LoVo (cell line): ENCODE measurements around the gene HOXB9.

Experiments
- DNase-seq: peaks from one replicate; pipeline ENCODE4 v3.0.0-alpha.2; 2016; ENCODE audit warnings: low spot score

HOXB9 gene

DNA sequence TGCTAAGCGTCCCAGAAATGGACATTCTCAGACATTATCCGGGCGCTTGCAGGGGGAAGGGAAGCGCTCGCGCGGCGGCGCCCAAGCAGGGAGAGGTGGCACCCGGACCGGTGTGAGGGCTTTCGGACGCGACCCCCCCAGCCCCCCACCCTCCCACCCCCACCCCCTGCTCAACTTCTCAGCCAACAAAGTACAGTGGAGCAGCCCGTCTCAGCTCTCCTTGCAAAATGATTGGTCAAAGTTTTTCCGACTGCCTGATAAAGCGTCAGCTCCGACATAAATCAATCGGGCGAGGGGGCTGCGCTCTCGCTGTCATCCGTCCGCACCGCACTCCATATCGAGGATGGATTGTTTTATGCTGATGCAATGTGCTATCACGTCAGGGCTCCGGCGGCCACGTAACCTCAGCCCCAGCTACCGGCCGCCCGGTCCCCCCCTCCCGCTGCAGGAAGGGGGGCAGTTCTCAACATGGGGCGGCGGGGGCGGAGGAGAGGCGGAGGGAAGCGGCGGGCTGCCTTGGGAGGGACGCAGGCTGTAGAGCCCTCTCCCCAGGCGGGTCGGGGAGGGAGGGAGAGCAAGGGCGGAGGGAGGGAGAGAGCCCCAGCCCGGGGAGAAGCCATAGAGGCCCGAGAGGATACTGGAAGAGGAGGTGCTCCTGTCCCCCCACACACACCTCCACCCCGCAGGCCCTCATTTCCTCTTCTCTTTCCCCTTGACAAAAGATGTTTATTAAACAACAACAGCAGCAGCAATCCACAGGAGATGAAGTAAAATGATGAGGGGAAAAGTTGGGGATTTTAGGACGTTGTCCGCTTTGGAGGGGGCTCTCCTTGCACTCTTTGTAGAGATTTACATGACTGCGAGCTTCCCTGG lies at the start of gene HOXB9:
TSS of gene HOXB9 (minus strand) at position 114 of the 873 bp plus-strand sequence. CDS start at position 25, 89 bp downstream.
- peak; percentile 84 for DNase-seq

DNA sequence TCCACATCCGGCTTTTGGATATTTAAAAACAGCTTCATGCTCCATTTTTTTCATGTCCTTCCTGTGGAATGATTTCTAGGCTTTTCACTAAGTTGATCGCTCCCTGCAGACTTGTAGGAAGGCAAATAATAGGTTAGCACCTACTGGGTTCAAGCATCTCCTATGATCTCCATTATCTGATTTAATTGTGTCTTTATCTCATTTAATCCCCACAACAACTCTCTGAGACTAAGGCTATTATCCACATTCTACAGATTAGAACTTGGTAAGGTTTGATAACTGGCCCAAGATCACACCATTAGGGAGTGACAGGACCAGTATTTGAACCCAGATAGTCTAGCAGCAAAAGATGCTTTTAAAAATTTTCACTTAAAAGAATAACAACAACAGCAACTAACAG lies 46.2 kb upstream of the HOXB9 start:
- no peak for DNase-seq

DNA sequence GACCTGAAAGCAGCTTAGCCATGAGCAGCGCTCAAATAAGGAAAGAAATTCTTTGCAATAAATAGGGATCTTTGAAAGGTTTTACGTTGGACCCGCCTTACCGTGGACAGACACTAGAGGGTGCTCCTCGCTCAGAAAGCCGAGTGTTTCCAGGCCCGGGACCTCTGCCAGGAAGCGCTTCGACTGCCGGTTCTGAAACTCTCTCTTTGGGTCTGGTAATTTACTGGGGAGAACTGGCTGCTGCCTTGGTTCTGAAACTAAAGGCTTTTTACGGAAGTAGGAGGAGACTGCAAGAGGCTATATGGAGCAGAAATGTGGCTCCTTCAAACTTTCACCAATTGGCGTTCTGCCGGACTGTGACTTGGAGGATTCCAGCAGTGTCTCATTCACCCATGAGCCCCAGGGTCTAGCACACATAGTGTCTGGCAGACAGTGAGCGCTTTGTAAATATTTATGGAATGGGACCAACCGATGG lies 45.6 kb upstream of the HOXB9 start:
- DNase-seq, result peak; percentile 62

DNA sequence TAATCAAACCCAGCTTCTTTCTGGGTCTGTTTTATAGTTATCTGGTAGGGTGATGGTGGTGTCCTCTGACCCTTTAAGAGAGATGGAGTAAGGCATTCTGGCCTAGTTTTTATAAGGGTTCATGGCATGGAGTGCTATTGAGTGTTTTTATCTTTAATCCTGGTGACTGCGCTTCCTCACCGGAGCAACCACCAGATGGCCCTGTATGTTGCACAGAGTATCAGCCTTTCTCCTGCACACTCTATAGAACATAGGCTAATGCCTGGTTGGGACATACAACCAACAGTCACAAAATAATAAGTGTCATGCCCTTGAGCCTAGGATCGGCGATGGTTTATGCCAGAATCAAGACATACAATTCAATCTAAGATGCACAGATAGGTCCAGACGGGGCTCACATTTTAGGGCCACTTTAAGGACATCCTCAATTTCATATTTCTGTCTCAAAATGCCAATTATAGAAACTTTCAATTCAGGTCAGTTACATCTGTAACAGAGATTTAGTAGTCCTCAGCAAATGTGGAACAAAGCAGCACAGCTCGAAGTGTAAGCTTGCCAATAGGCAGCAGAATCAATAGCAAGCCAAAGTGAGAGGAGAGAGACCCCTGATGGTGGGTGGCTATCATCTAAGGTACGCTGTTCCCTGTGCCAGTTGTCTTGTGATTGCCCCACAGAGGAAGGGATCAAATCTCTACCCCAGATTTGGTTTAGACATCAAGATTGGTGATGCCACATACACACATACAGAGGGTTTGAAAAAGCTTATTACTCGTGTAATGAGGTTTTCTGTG lies 37.2 kb upstream of the HOXB9 start:
- DNase-seq, result no peak

DNA sequence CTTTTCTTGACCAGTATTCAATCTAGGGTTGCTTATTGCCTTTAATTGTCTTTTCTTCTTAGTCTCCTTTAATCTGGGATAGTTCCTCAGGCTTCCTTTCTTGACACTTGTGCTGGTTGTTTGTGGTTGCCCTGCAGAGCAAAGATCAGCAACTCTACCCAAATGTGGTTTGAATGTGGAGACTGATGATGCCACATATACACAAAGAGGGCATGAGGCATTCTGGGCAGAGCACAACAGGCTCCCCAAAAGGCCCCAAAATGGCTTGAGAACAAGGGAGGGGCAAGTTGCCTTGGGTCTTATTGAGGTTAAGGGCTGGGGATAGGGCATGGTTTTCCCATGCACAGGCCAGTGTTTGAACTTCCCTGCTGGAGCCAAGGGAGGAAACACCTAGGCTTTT lies 29.8 kb upstream of the HOXB9 start:
- no peak for DNase-seq

DNA sequence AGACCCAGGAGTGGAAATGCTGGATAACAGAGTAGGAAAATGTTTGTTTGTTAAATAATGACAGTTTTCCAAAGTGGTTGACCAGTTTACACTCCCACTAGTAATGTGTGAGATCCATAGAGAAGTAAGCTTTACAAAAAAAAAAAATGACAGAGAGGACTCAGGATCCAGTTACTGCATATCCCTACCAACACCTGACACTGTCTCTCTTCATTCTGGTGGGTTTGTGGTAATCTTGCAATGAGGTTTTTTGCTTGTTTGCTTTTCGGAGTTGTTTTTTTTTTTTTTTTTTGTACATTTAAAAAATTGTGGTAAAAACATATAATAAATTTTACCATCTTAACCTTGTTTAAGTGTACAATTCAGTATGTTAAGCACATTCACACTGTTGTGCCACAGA lies 23.6 kb upstream of the HOXB9 start:
- DNase-seq, result no peak

DNA sequence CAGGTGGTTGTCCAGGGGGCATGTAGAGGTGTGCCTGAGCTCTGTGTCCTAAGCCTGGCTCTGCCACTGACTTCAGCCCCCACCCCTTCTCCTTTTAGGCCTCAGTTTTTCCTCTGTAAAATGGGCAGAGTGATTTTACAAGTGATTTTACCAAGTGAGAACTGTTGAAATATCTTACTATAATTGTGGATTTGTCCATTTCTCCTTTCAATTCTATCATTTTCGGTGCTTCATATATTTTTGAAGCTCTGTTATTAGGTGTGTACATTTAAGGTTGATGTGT lies 21.7 kb upstream of the HOXB9 start:
- no peak for DNase-seq

DNA sequence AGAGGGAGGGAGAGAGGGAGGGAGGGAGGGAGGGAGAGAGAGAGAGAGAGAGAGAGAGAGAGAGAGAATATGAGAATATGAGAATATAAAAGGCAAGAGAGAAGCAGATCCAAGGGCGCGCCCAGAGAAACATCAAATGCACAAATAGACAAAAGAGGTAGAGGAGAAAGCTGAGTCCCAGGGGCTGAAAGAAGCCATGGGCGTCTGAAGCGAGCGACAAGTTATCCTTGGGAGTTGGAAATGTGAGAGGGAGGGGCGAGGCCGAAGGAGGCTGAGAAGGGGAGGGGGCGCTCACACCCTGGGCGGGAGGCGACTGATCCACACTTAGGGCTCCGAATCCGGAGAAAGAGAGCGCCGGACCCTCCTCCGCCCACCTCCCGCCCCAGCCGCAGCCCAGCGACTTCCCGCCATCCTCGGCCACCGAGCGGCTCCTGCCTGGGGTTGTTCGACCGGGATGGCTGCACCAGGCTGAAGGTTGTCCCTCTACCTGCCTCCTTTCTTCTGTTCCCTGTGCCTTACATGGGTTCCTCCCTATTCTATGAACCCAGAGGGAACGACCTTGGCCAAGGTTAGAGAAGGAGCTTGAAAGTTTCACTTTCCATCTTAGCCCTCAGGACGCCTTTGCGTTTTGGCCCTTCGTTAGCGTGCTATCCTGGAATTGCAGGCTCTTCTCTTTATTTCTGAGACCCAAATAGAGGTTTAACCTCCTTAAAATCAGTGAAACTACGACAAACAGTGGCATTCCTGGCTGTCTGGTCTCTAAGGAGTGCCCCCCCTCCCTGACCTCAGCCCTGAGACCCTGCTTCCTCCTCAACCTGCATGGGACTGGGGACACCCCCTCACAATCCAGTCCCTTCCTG lies 21.2 kb upstream of the HOXB9 start:
- DNase-seq, result peak; percentile 40

DNA sequence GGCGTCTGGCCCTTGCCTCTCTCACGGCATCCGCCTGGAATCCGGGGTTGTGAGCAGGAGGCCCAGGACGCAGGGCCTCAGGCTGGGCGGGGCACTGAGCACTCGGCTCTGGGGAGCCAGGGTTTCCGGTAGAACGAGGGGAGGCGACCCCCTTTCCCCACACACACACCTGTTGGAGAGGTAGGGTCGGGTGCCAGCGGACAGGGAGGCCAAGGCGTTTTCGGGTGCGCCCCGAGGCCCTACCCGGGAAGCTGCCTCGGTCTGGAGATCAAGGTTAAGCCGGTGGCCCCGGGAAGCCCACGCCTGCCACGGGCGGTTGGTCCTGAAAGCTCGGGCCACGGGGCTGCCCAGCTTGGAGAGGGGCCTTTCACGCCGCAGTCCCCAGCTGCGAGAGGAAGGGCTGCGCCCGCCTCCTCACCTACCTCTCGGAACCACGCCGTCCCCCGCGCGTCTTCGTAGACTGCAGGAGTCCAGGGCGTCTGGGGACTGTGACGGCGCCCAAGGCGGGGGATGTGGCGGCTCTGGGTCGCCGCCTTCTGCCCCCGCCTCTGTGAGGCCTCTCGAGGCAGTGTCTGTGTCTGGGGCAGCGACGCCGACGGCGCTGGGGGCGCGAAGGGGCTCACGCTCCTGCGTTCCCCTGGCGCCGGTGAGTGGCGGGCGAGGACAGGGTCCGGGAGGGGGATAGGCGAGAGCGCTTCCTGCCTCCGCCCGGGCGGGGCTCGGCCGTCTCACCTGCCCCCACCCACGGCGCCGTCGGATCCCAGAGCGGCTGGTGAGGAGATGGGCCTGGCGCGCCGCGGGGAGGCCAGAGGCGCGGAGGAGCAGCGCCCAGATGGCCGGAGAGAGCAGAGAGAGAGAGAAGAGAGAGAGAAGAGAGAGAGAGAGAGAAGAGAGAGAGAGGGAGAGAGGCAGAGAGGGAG lies 20.3 kb upstream of the HOXB9 start:
- peak; percentile 64 for DNase-seq

DNA sequence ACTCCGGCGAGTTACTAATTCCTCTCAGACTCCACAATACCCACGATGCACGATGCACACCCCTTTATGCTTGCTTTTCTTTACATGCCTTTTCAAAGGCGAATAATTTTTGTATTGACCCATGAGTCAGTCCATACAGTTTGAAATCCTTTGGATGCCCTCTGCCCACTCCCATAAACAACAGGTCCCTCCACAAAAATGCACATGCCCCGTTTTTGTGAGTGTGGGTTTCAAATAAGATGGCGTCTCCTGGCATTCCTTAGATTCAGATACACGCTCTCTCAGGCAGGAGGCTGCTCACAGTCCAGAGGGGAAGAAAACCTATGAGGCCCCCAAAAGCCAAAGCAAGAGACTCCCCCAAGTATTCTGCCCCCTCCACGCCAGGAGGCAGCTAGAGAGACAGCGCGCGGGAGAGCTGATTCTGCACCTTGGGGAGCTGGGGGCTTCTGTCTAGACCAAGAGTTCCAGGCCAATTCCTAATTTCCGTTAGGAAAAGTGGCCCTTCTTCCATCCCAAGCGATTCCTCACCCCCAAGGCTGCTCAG lies 19.6 kb upstream of the HOXB9 start:
- DNase-seq, result no peak

DNA sequence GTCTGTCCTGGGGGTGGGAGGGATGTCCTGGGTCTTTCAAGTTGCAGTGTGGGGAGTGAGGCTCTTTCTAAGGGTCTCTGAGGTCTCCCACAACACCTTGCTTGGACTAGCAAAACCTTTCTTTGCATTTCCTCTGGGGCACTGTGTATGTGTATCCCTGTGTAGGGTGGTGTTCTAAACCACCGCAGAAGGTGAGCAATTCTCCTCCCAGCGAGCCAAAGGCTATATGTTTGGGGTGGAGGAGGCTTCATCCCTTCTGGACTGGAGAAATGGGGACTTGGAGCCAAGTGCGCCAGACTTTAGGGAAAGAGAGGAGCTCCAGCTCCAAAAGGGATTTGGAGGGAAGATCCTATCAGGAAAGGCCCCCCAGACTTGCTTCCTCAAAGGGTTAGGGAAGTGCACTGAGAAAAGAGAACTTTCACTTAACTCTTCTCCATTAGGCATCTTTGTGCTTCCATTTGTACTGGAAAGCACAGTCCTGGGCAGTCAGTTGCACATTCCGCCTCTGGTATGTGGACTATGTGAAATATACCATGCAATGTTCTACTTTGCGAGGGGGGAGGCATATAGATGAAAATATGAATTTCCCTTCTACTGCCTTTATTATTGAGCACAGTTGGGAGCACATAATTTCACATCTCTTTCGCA lies 18.9 kb upstream of the HOXB9 start:
- DNase-seq, result no peak

DNA sequence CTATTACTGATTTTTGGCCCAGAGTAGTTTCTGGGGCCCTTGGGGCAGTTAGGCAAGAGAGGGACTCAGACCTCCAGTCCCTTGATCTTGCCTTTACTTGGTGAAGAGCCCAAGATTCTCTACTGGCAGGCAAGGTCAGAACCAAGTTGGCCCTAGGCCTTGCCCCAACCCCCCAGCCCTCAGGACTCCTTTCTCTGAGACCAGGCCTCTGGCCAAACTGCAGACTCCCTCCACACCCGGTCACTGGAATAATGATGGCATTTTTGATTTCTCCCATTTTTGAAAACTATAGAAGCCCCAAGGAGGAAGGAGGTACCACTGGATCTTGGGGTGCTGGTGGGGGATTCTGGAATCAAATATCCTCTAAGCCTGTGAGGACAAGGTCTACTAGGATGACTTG lies 18.0 kb upstream of the HOXB9 start:
- no peak for DNase-seq

DNA sequence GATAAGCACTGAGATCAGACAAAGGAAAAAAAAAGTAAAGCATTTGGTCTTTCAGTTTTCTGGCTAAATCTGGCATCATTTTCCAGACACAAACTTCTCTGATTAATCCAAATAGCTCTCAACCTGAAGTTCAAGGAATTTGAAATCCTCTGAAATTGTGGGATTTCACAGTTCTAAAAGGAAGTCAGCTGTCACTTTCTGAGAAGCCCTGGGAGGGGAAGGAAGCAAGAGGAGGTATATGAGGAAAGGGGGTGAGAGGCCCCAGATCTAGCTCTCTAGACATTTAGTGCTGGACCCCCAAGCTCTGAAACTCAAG lies 17.5 kb upstream of the HOXB9 start:
- no peak for DNase-seq

DNA sequence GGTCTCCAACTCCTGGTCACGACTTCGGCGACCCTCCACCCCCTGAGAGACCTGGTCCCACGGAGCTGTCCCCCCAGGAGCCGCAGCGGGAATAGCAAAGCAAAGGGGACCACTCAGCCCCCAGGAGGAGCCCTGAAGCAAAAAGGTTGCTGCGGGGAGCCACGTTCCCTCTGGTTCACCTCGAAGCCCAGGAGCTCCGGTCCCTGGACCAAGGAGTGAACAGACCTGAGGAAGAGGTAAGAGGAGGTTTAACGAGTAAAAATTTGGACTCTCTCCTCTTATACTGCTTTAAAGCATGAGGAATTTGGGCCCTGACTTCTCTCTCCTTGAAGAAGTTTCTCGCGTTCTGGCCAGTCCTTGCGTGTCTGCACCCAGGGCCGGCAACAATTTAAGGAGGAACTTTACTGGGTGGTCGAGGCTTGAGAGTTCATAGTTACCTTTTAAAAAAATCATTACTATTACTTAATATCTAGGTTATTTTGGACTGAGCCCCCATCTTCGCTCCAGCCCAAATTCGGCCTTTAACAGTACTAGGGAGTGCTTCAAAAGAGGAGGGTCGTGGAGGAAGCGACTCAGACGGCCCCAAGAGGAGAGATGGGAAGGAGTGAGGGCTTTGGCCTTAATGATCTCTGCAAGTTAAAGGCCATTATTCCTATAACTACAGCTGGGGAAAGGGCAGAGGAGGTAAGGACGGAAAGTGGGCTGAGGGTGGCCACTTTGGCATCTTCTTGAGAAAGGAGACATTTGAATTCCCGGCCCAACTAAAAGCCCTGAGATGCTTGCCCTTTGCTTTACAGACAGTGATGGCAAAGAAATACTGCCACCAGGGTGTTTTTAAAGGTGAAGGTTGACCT lies 16.9 kb upstream of the HOXB9 start:
- no peak for DNase-seq

DNA sequence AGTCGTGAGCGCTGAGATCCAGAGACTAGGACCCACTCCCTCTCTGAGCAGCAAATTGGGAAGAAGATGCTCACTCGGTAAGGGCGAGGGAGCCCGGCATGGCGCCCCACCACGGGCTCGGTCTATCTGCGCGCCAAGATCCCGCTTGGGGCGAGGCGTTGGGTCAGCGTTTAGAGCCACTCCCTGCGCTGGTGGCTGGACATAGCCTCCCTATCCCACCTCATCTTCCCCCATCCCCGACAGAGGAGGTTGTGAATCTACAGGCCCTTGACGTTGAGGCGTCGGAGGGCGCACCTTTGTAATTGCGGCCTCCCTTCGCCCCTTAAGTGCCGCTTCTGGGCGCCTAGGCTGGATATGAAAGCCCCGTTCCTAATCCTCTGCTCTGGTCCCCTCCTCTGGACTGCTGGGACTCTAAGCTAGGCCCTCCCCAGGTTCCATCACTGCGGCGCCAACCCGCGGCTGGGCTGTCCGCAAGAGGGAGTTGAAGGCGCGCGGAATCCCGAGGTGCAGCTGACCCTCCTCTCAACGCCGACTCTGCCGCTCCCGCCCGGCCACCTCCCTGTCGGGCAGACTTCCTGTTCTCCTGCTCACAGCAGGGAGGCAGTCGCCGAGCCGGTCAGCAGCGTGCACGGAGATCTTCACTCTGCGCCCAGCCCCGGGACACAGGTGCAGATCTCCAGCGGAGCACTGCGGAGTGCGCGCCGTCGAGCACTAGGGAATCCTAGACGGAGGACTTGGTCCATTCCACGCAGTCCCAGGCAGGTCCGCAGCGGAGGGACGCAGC lies 16.1 kb upstream of the HOXB9 start:
- peak; percentile 34 for DNase-seq

DNA sequence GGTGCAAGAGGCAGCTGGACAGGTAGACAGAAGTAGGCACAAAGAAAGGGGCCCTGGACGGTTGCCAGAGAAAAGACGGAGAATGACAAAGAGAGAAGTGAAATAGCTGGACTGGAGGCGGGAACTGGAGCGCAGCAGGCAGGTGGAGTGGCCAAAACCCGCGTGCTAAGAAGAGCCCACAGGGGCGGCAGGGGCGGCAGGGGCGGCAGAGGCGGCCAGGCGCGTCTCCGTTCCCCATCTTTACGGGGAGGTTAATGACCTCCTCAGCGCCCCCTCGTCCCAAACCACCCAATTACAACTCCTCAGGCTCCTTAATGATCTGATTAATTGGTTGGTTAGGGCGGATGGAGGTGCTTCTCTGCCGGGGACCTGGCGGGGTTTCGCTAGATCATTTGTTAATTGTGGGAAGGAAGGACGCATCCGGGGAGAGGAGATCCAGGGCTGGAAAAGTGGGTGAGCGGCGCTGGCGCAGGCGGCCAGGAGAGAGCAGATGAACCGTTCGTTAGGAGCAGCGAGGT lies 15.4 kb upstream of the HOXB9 start:
- no peak for DNase-seq

DNA sequence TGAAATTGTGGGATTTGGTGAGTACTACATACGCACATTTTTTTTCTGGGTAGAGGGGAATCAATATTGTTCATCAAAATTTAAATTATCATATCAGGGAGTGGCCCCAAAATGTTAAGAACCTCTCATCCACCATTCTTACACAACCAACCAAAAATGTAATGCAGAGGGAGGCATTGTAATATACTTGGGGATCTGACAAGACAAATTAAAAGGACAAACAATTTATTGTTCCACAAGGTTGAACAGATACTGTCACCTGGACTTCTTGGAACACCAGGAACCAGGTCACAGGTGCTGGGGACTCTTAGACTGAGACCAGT lies 14.7 kb upstream of the HOXB9 start:
- no peak for DNase-seq

DNA sequence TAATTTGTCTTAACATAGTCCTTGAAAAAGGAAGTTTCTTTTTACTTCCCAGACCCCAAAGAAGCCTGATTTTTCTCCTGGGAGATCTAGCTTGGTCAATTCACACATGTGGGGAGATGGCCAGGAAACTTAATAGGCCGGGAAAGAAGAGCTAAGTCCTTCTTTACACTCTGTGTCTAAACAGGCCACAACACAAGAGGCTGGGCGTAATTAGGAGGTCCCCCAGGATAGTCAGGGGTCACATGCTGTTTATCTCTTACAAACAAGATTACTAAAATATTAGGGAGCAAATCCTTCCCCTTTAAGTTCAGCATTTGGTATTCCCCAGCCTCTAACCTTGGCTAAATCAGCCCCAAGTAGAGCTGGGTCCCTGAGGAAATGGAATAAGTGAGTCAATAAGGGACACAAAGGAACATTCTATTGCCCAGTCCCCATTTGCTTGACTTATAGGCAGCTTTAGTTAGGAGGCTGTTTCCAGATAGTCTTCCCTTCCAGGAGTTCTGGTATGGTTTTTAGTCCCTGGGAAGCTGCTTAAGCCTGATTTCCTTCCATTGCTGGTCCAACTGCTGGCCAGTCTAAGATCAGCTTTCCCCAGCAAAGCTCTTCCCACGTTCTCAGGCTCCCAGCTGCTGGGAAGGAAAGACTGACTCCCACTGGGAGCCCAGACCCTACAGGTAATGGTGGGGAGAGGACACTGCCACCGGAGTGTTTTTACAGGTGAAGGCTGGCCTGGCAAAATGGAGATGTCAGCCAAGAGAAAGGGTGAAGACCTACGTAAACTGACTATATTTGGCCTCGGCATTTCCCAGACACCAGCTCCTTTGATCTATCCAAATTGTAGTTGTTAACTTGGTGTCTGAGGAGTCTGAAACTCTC lies 14.1 kb upstream of the HOXB9 start:
- DNase-seq, result no peak
